ENCODE data around the gene TBC1D16. TPM values are rescaled to one million over a fixed set of nuclear protein-coding genes. Genes with fewer than 3 reads are reported as not detected.

The TBC1D16 gene
- total RNA-seq, 2 experiments from 2014 or later = 0.38 to 0.74 TPM

- CTCF ChIA-PET (ENCODE audit: unreplicated experiment) = no interaction called here
- Histone ChIP-seq H3K36me3 (ENCODE audit: insufficient read depth, low read length) (no peaks in the 10 kb centered on the region), H3K9me2 (ENCODE audit: insufficient read depth, low read length) (no peaks in the 10 kb centered on the region), H3K79me2 (ENCODE audit: insufficient read depth, low read depth, low read length) (no peaks in the 10 kb centered on the region), H3K9me3 (ENCODE audit: low read length) (no peaks in the 10 kb centered on the region), H4K20me1 (ENCODE audit: insufficient read depth, low read length) (no peaks in the 10 kb centered on the region), H3K27ac (ENCODE audit: low read depth, low read length, poor library complexity, severe bottlenecking) (no peak overlapping the region), H3K4me2 (ENCODE audit: low read length) (no peak overlapping the region), H3K4me1 (ENCODE audit: insufficient read depth, low read length, poor library complexity, severe bottlenecking) (no peaks in the 10 kb centered on the region), H2AFZ (ENCODE audit: low read length) (no peak overlapping the region), H3K4me3 (ENCODE audit: low read depth, low read length, poor library complexity, severe bottlenecking) (no peak overlapping the region)
- POLR2A ChIA-PET = no interaction called here
- intact Hi-C loops (cut with micrococcal nuclease; ENCODE audit: unreplicated experiment) = no loop called here
- no peak for DNase-seq (ENCODE audit: low spot score)
- BruUV-seq (replicated peaks) = no TSS peak
- no peak for TF ChIP-seq EZH2phosphoT487 (IDR thresholded peaks at IDR 0.05; ENCODE audit: borderline replicate concordance, low read depth, low read length)
- no peak for TF ChIP-seq CTCF (conservative IDR thresholded peaks at IDR 0.05; ENCODE audit: low read length)
Measured at GRCh38 chr17:79948945-79949655, 86.6 kb downstream of the TBC1D16 start.

- POLR2A ChIA-PET = no interaction called here
- Histone ChIP-seq H3K36me3 (ENCODE audit: insufficient read depth, low read length) (no peaks in the 10 kb centered on the region), H3K4me2 (ENCODE audit: low read length) (no peak overlapping the region), H3K4me3 (ENCODE audit: low read depth, low read length, poor library complexity, severe bottlenecking) (no peak overlapping the region), H3K79me2 (ENCODE audit: insufficient read depth, low read depth, low read length) (no peaks in the 10 kb centered on the region), H4K20me1 (ENCODE audit: insufficient read depth, low read length) (no peaks in the 10 kb centered on the region), H3K9me3 (ENCODE audit: low read length) (no peaks in the 10 kb centered on the region), H3K4me1 (ENCODE audit: insufficient read depth, low read length, poor library complexity, severe bottlenecking) (no peaks in the 10 kb centered on the region), H3K9me2 (ENCODE audit: insufficient read depth, low read length) (no peaks in the 10 kb centered on the region), H2AFZ (ENCODE audit: low read length) (no peak overlapping the region), H3K27ac (ENCODE audit: low read depth, low read length, poor library complexity, severe bottlenecking) (no peak overlapping the region)
- TF ChIP-seq CTCF (conservative IDR thresholded peaks at IDR 0.05; ENCODE audit: low read length) (no peak), EZH2phosphoT487 (IDR thresholded peaks at IDR 0.05; ENCODE audit: borderline replicate concordance, low read depth, low read length) (no peak)
- BruUV-seq (replicated peaks) = no TSS peak
- intact Hi-C loops (cut with micrococcal nuclease; ENCODE audit: unreplicated experiment) = no loop called here
- no peak for DNase-seq (ENCODE audit: low spot score)
- CTCF ChIA-PET (ENCODE audit: unreplicated experiment) = no interaction called here
Measured at GRCh38 chr17:79948406-79948944, 87.2 kb downstream of the TBC1D16 start.

DNA sequence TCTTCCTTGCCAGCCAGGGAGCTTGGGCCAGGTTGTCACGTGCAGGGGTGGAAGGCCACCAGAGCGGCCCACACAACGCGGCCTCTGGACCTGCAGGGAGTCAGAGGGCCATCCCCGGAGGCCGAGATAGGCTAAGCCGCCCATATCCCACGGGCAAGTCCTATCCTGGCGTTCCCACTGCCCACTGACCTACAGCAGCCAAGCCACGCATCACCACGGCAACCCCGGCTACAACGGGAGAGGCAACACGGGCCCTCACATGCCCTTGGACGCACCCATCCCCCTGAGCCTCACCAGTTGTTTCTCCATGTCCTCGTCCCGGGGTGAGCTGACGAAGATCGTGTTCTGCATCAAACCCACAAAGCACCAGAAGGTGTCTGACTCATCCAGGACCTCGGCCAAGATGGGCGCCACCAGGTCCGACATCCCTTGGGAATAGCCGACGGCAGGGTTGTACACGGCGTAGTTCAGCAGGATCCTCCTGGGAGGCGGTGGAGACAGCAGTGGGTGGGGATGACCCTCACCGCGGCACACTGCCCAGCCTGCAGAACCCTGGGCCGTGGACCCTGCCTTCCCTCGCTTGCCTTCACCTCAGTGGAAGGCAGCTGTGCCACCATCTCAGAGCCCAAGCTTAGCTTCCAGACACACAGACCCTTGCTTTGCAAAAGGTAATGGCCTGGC is 88.2 kb downstream of the TBC1D16 start:
- ChIA-PET CTCF (ENCODE audit: unreplicated experiment) (no interaction called here), POLR2A (interaction anchor here (0.5 kb wide), 1 partner anchor 20 kb away, joined by 4 read pairs; no protein-coding TSS in a partner anchor)
- H3K4me1 ChIP-seq (ENCODE audit: insufficient read depth, low read length, poor library complexity, severe bottlenecking) = no peaks in the 10 kb centered on the region
- no peaks in the 10 kb centered on the region for H3K9me3 ChIP-seq (ENCODE audit: low read length)
- no peak for DNase-seq (ENCODE audit: low spot score)
- intact Hi-C loops (cut with micrococcal nuclease; ENCODE audit: unreplicated experiment) = no loop called here
- no peak overlapping the region for H3K4me2 ChIP-seq (ENCODE audit: low read length)
- no peak overlapping the region for H3K27ac ChIP-seq (ENCODE audit: low read depth, low read length, poor library complexity, severe bottlenecking)
- TF ChIP-seq EZH2phosphoT487 (IDR thresholded peaks at IDR 0.05; ENCODE audit: borderline replicate concordance, low read depth, low read length) = no peak
- TF ChIP-seq CTCF (conservative IDR thresholded peaks at IDR 0.05; ENCODE audit: low read length) = no peak
- H3K4me3 ChIP-seq (ENCODE audit: low read depth, low read length, poor library complexity, severe bottlenecking) = no peak overlapping the region
- H3K36me3 ChIP-seq (ENCODE audit: insufficient read depth, low read length) = no peaks in the 10 kb centered on the region
- H4K20me1 ChIP-seq (ENCODE audit: insufficient read depth, low read length) = no peaks in the 10 kb centered on the region
- no TSS peak for BruUV-seq (replicated peaks)
- H3K79me2 ChIP-seq (ENCODE audit: insufficient read depth, low read depth, low read length) = no peaks in the 10 kb centered on the region
- no peak overlapping the region for H2AFZ ChIP-seq (ENCODE audit: low read length)
- no peaks in the 10 kb centered on the region for H3K9me2 ChIP-seq (ENCODE audit: insufficient read depth, low read length)

Data from OCI-LY7 (cell line).